ENCODE results near the gene CRYGD. TPM values are rescaled to one million over a fixed set of nuclear protein-coding genes. Genes with fewer than 3 reads are reported as not detected.
"Not testable (repeated sequence)": the region's sequence is repeated elsewhere in the genome, so short reads cannot be mapped to it uniquely, and the experiment has no call there.

The CRYGD gene
- total and polyA plus RNA-seq, 7 donors: not detected

DNA sequence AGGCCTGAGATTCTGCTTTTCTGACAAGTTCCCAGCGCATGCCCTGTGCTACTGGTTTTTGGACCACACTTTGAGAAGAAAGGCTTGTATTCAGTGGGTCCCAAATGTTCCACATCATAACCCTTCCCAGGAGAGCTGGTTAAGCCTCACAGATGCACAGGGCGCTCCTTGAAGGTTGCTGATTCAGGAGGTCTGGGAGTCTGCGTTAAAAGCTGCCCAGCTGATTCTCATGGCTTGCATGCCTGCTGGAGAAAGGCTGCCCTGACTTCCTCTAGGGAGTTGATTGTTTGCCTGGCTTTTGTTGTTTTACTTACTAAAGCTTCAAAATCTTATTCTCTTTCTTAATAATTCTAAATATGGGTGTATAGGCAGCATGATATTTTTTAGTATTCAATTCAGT lies 20.7 kb downstream of the CRYGD start:
- H3K27me3 ChIP-seq (ENCODE audit: insufficient read depth in 3 of 3, low read length in 2 of 3): peaks cover 0 to 2% (median 0%) of the 10 kb centered on the region in 3 donors
- DNase-seq (no peak), ATAC-seq (no peak)
- no peaks in the 10 kb centered on the region for H3K9me3 ChIP-seq
- H3K36me3 ChIP-seq (ENCODE audit: insufficient read depth in 1 of 2, low read depth in 1 of 2): no peaks in the 10 kb centered on the region
- TF ChIP-seq, protein P1, sequence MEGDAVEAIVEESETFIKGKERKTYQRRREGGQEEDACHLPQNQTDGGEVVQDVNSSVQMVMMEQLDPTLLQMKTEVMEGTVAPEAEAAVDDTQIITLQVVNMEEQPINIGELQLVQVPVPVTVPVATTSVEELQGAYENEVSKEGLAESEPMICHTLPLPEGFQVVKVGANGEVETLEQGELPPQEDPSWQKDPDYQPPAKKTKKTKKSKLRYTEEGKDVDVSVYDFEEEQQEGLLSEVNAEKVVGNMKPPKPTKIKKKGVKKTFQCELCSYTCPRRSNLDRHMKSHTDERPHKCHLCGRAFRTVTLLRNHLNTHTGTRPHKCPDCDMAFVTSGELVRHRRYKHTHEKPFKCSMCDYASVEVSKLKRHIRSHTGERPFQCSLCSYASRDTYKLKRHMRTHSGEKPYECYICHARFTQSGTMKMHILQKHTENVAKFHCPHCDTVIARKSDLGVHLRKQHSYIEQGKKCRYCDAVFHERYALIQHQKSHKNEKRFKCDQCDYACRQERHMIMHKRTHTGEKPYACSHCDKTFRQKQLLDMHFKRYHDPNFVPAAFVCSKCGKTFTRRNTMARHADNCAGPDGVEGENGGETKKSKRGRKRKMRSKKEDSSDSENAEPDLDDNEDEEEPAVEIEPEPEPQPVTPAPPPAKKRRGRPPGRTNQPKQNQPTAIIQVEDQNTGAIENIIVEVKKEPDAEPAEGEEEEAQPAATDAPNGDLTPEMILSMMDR (IDR thresholded peaks at IDR 0.05): no peak
- H3K27ac ChIP-seq: no peak overlapping the region
- H3K4me3 ChIP-seq: no peak overlapping the region
- H3K4me1 ChIP-seq: no peaks in the 10 kb centered on the region
- intact Hi-C loops (cut with DNase I): no loop called here
- WGBS, 3 donors: 54 to 60% (median 56%) methylated on average over 3 of the region's 3 CpGs

DNA sequence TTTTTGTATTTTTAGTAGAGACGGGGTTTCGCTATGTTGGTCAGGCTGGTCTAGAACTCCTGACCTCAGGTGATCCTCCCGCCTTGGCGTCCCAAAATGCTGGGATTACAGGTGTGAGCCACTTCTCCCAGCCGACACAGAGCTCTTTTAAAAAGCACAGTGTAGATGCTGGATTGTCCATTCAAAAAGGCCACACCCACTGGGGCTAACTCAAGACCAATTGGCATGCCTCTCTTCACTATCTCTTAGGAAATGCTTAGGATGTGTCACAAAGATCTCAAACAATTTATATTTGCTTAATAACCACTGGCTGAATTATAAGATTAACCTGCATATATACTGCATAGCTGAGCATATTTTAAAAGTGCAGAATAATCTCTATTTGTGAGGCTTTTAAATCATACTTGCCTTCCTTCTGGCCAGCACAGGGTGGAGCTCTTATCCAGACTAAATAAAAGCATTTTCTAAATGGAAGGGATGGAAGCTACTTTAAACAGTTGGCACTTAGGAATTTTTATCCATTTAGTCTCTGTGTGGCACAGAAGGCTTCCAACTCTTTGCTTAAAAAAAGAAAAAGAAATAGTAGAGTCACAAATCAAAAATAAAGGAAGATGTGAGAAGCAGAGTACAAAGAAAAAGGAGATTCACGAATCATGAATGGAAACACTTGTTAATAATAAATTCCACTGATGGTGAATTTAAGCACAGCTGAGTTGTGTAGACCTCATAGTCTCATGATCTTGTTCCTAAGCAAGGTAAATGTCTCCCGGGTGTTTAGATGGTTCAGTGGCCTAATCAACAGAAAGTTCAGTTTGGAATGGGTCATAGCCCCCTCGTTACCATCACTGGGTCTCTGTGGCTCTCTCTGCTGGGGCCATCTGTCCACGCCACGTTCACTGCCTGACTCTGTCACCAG lies 22.4 kb downstream of the CRYGD start:
- intact Hi-C loops (cut with DNase I): no loop called here
- TF ChIP-seq, protein P1 (IDR thresholded peaks at IDR 0.05): no peak
- no peak for ATAC-seq
- no peak overlapping the region for H3K4me3 ChIP-seq
- H3K27ac ChIP-seq: no peak overlapping the region
- no peak for DNase-seq
- no peaks in the 10 kb centered on the region for H3K36me3 ChIP-seq (ENCODE audit: insufficient read depth in 1 of 2, low read depth in 1 of 2)
- WGBS, 3 donors: 36 to 55% (median 37%) methylated on average over 10 of the region's 10 CpGs
- H3K9me3 ChIP-seq: no peaks in the 10 kb centered on the region
- no peaks in the 10 kb centered on the region for H3K4me1 ChIP-seq
- H3K27me3 ChIP-seq (ENCODE audit: insufficient read depth in 3 of 3, low read length in 2 of 3): peaks cover 0 to 2% (median 0%) of the 10 kb centered on the region in 3 donors

DNA sequence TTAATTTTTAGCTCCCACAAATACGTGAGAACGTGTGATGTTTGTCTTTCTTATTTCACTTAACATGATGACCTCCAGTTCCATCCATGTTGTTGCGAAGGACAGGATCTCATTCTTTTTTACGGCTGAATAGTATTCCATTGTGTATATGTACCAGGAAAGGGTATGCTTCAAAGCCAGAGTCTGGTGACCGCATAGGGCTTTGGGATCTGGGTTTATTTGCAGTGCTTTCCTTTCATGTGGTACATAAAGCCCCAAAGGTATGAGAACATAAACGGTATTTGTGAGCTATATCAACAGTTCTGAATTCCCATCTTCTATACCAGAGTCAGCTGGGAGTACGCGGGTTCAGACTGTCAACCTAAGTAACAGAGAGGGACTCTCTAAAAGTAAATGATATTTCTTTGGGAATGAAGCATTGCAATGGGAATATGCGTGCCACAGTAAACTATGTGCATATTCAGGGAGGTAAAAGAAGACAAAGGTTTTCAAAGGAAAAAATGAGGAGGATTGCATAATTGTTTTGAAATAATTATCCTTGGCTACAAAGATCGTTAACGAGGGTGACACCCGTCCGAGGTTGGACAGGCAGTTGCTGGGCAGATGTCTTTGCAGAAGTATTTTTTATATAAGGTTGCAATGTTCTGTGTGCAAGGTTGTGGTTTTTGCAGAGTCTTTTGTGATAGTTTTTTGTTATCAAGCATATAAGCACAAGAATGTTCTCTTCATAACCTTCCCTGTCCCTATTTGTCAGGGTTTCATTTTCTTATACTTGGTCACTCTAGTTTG lies 24.4 kb downstream of the CRYGD start:
- ATAC-seq: no peak
- no peaks in the 10 kb centered on the region for H3K27me3 ChIP-seq (ENCODE audit: insufficient read depth in 3 of 3, low read length in 2 of 3)
- intact Hi-C loops (cut with DNase I): no loop called here

DNA sequence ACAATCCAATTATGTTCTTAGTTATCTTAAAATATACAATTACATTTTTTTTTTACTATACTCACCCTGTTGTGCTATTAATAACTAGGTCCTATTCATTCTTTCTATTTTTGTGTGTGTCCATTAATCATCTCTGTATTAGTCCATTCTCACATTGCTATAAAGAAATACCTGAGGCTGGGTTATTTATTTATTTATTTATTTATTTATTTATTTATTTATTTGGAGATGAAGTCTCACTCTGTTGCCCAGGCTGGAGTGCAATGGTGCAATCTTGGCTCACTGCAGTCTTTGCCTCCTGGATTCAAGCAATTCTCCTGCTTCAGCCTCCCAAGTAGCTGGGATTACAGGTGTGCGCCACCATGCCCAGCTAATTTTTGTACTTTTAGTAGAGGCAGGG lies 25.6 kb downstream of the CRYGD start:
- H3K9me3 ChIP-seq; intact Hi-C loops (cut with DNase I); H3K4me1 ChIP-seq; H3K4me3 ChIP-seq; DNase-seq; ATAC-seq; H3K27ac ChIP-seq; H3K36me3 ChIP-seq (ENCODE audit: insufficient read depth in 1 of 2, low read depth in 1 of 2); H3K27me3 ChIP-seq (ENCODE audit: insufficient read depth in 3 of 3, low read length in 2 of 3): not testable (repeated sequence)
- 100% methylated on average over 1 of the region's 1 CpG for WGBS, 3 donors

More for the DNA sequence above, 24.4 kb downstream of the CRYGD start:
- no peaks in the 10 kb centered on the region for H3K36me3 ChIP-seq (ENCODE audit: insufficient read depth in 1 of 2, low read depth in 1 of 2)
- TF ChIP-seq, protein P1 (IDR thresholded peaks at IDR 0.05): no peak
- WGBS, 3 donors: 71 to 88% (median 76%) methylated on average over 13 of the region's 13 CpGs
- no peaks in the 10 kb centered on the region for H3K9me3 ChIP-seq
- H3K27ac ChIP-seq: no peak overlapping the region
- H3K4me1 ChIP-seq: no peaks in the 10 kb centered on the region
- no peak overlapping the region for H3K4me3 ChIP-seq
- no peak for DNase-seq

DNA sequence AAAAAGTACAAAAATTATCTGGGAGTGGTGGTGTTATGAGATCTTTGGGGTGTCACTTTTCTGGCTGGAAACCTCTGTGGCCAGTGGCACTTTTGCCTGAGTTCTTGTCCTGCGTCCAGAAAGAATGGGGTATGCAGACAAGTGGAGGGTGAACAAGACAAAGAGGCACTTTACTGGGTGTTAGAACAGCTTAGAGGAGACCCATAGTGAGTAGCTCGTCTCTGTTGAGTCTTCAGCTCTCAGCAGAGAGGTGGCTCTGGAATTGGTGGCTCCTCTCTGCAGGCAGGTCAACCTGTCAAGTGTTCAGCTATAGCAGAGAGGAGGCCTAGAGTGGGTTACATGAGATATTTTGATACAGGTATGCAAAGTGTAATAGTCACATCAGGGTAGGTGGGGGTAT lies 26.1 kb downstream of the CRYGD start:
- no peaks in the 10 kb centered on the region for H3K27me3 ChIP-seq (ENCODE audit: insufficient read depth in 3 of 3, low read length in 2 of 3)
- intact Hi-C loops (cut with DNase I): no loop called here
- no peaks in the 10 kb centered on the region for H3K4me1 ChIP-seq
- TF ChIP-seq, protein P1 (IDR thresholded peaks at IDR 0.05): no peak
- DNase-seq: no peak
- no peak overlapping the region for H3K4me3 ChIP-seq
- no peak overlapping the region for H3K27ac ChIP-seq
- H3K36me3 ChIP-seq (ENCODE audit: insufficient read depth in 1 of 2, low read depth in 1 of 2): no peaks in the 10 kb centered on the region
- no peaks in the 10 kb centered on the region for H3K9me3 ChIP-seq
- ATAC-seq: no peak
- 45 to 70% (median 50%) methylated on average over 2 of the region's 2 CpGs for WGBS, 3 donors

Measured in psoas muscle (tissue), 8 donors.